Measurements from ENCODE around the gene PLSCR4.

Gene PLSCR4

GRCh38 chr3:146195030-146195429, 55.9 kb downstream of the PLSCR4 start:
- no peak for DNase-seq (ENCODE audit: low read depth, low spot score)

- DNase-seq (ENCODE audit: low read depth, low spot score) = no peak
Measured at GRCh38 chr3:146191051-146191450, 59.9 kb downstream of the PLSCR4 start.

GRCh38 chr3:146189519-146190173, 61.3 kb downstream of the PLSCR4 start:
- DNase-seq (ENCODE audit: low read depth, low spot score) = no peak

GRCh38 chr3:146187334-146187950, 63.5 kb downstream of the PLSCR4 start:
- DNase-seq (ENCODE audit: low read depth, low spot score) = no peak

GRCh38 chr3:146184241-146185015, 66.5 kb downstream of the PLSCR4 start:
- DNase-seq (ENCODE audit: low read depth, low spot score) = no peak

GRCh38 chr3:146181216-146181615, 69.7 kb downstream of the PLSCR4 start:
- no peak for DNase-seq (ENCODE audit: low read depth, low spot score)

- no peak for DNase-seq (ENCODE audit: low read depth, low spot score)
Measured at GRCh38 chr3:146180376-146180775, 70.5 kb downstream of the PLSCR4 start.

- no peak for DNase-seq (ENCODE audit: low read depth, low spot score)
Measured at GRCh38 chr3:146178006-146178689, 72.8 kb downstream of the PLSCR4 start.

GRCh38 chr3:146177519-146177918, 73.4 kb downstream of the PLSCR4 start:
- no peak for DNase-seq (ENCODE audit: low read depth, low spot score)

GRCh38 chr3:146177072-146177471, 73.8 kb downstream of the PLSCR4 start:
- no peak for DNase-seq (ENCODE audit: low read depth, low spot score)

- no peak for DNase-seq (ENCODE audit: low read depth, low spot score)
Measured at GRCh38 chr3:146172586-146172985, 78.3 kb downstream of the PLSCR4 start.

- no peak for DNase-seq (ENCODE audit: low read depth, low spot score)
Measured at GRCh38 chr3:146170591-146170990, 80.3 kb downstream of the PLSCR4 start.

GRCh38 chr3:146169891-146170290, 81.0 kb downstream of the PLSCR4 start:
- no peak for DNase-seq (ENCODE audit: low read depth, low spot score)

- DNase-seq (ENCODE audit: low read depth, low spot score) = no peak
Measured at GRCh38 chr3:146166826-146167225, 84.1 kb downstream of the PLSCR4 start.

GRCh38 chr3:146166415-146166821, 84.5 kb downstream of the PLSCR4 start:
- DNase-seq (ENCODE audit: low read depth, low spot score) = no peak

- no peak for DNase-seq (ENCODE audit: low read depth, low spot score)
Measured at GRCh38 chr3:146165877-146166276, 85.0 kb downstream of the PLSCR4 start.

GRCh38 chr3:146164971-146165769, 85.7 kb downstream of the PLSCR4 start:
- DNase-seq (ENCODE audit: low read depth, low spot score) = no peak

- DNase-seq (ENCODE audit: low read depth, low spot score) = no peak
Measured at GRCh38 chr3:146164506-146164905, 86.4 kb downstream of the PLSCR4 start.

- DNase-seq (ENCODE audit: low read depth, low spot score) = no peak
Measured at GRCh38 chr3:146164071-146164470, 86.8 kb downstream of the PLSCR4 start.

GRCh38 chr3:146163584-146163983, 87.3 kb downstream of the PLSCR4 start:
- no peak for DNase-seq (ENCODE audit: low read depth, low spot score)

GRCh38 chr3:146162561-146162960, 88.3 kb downstream of the PLSCR4 start:
- no peak for DNase-seq (ENCODE audit: low read depth, low spot score)

- no peak for DNase-seq (ENCODE audit: low read depth, low spot score)
Measured at GRCh38 chr3:146161663-146162002, 89.3 kb downstream of the PLSCR4 start.
